HUES6 (cell line): ENCODE results near the gene TMEM41B.
"Not testable (repeated sequence)": the region's sequence is repeated elsewhere in the genome, so short reads cannot be mapped to it uniquely, and the experiment has no call there.

Experiments used
- H3K27ac ChIP-seq: 2 replicates; pipeline ENCODE4 v1.7.0; 2013; ENCODE audit warnings: low read depth, mild to moderate bottlenecking, low read length, inconsistent platforms
- H3K27me3 ChIP-seq: 2 replicates; pipeline ENCODE4 v1.6.1; 2013; ENCODE audit warnings: low read length; ENCODE audit not compliant: control insufficient read depth, insufficient read depth
- H3K36me3 ChIP-seq: 2 replicates; pipeline ENCODE4 v1.6.1; 2013; ENCODE audit warnings: low read length; ENCODE audit not compliant: control insufficient read depth, insufficient read depth
- H3K4me1 ChIP-seq: 2 replicates; pipeline ENCODE4 v1.6.1; 2013; ENCODE audit warnings: low read length; ENCODE audit not compliant: control insufficient read depth, insufficient read depth
- H3K4me3 ChIP-seq: 2 replicates; pipeline ENCODE4 v1.5.1; 2013; ENCODE audit warnings: low read depth, low read length
- H3K9ac ChIP-seq: one replicate; pipeline ENCODE4 v1.6.1; 2013; ENCODE audit warnings: mild to moderate bottlenecking, low read length
- H3K9me3 ChIP-seq: 2 replicates; pipeline ENCODE4 v1.6.1; 2013; ENCODE audit warnings: low read depth, low read length; ENCODE audit not compliant: control insufficient read depth, insufficient read depth

Gene TMEM41B

DNA sequence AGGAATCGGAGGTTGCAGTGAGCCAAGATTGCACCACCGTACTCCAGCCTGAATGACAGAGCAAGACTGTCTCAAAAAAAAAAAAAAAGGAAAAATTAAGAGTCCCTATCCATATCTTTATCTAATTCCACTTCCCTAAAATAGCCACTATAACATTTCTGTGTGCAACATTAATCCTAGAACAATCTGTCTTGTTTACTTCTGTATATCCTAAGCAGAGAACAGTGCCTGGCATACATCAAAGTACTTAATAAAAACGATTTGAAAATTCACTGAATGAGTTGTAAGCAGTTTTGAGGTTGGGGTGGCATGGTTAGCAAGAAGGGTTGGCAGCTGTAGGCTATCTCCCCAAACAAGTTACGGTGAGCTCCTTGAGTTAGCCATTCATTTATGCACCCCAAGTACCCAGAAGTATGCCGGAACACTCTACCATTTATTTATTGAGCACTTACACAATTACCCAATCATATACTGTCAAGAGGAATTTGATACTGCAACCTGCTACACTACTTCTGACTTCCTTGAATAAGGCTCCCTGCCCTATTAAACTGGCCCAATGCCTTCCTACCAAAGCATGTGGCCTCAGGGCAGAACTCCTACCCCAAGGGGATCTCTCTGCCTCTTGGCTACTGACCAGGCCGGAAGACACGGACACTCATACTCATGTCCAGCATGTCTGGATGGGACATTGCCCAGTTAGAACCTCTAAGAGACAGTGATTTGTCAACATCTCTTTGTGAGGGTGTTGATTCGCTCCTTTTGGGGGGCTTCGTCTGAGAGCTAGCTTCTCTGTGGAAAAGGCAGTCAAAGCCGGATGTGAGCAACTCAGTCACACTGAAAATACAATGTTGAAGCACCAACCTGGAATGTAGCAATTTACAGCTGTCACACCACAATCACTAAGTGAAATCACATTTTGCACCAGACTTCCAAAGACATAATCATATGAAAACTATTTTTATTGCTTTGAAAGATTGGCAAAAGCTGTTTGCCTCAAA is 16.3 kb upstream of the TMEM41B start:
- Histone ChIP-seq H3K27ac (no peak overlapping the region), H3K36me3 (no peaks in the 10 kb centered on the region), H3K9me3 (no peaks in the 10 kb centered on the region), H3K9ac (no peak overlapping the region), H3K4me3 (no peak overlapping the region), H3K4me1 (peaks cover 4% of the 10 kb centered on the region; the same call in 1 of the 2 replicates), H3K27me3 (no peaks in the 10 kb centered on the region)

DNA sequence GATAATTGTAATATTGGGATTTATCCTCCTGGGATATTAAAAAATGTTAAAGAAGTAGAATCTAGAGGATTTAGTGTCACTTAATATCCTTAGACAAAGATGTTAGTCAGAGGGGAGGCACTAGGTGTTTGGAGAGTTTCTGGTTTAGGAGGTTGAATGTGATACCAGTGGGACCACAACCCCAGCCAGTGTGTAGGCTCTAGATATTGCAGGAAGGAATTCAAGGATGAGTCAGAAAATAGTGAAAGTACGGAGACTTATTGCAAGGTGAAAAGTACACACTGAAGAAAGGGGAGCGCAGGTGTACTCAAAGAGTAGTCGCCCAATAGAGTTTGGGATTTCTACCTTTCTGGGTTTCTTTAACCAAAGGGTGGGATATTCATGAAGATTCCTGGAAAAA is 5.7 kb upstream of the TMEM41B start:
- Histone ChIP-seq H3K27me3 (no peaks in the 10 kb centered on the region), H3K4me1 (peaks cover 31% of the 10 kb centered on the region), H3K27ac (peak overlapping the region; percentile 72; the same call in 1 of the 2 replicates), H3K4me3 (no peak overlapping the region), H3K9me3 (no peaks in the 10 kb centered on the region), H3K36me3 (no peaks in the 10 kb centered on the region), H3K9ac (peak overlapping the region; percentile 47)

GRCh38 chr11:9319377-9320001 is 5.1 kb upstream of the TMEM41B start:
- Histone ChIP-seq H3K9ac (peak overlapping the region; percentile 47), H3K4me3 (0 out of 2 replicates have a peak overlapping the region, but pooled peaks have one; percentile 2), H3K4me1 (peaks cover 33% of the 10 kb centered on the region), H3K27ac (peak overlapping the region; percentile 72; the same call in 1 of the 2 replicates)
- H3K36me3 ChIP-seq, H3K27me3 ChIP-seq, H3K9me3 ChIP-seq: not testable (repeated sequence)

DNA sequence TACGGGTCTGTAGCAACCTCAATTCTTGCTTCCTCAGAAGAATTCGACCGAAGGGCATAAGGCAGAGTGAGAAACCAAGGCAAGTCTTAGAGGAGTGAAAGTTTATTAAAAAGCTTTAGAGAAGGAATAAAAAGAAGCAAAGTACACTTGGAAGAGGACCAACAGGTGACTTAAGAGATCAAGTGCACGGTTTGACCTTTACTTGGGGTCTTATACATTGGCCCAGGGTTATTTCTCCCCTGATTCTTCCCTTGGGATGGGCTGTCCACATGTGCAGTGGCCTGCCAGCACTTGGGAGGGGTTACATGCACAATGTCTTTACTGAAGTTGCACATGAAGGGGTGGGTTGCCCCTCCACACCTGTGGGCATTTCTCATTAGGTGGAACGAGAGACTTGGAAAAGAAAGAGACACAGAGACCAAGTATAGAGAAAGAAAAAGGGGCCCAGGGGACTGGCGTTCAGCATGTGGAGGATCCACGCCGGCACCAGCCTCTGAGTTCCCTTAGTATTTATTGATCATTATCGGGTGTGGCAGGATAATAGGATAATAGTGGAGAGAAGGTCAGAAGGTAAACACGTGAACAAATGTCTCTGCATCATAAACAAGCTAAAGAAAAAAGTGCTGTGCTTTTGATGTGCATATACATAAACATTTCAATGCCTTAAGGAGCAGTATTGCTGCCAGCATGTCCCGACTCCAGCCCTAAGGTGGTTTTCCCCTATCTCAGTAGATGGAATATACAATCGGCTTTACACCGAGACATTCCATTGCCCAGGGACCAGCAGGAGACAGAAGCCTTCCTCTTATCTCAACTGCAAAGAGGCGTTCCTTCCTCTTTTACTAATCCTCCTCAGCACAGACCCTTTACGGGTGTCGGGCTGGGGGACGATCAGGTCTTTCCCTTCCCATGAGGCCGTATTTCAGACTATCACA is 4.3 kb upstream of the TMEM41B start:
- Histone ChIP-seq H3K4me1 (peaks cover 33% of the 10 kb centered on the region), H3K4me3 (0 out of 2 replicates have a peak overlapping the region, but pooled peaks have one; percentile 2), H3K9ac (peak overlapping the region; percentile 47), H3K27ac (peak overlapping the region; percentile 72; the same call in 1 of the 2 replicates)
- H3K9me3 ChIP-seq, H3K36me3 ChIP-seq, H3K27me3 ChIP-seq: not testable (repeated sequence)

GRCh38 chr11:9316334-9316733 is 1.9 kb upstream of the TMEM41B start:
- H3K27ac ChIP-seq = no peak overlapping the region
- peaks cover 40% of the 10 kb centered on the region for H3K4me1 ChIP-seq
- H3K9ac ChIP-seq = no peak overlapping the region
- H3K4me3 ChIP-seq = no peak overlapping the region
- no peaks in the 10 kb centered on the region for H3K27me3 ChIP-seq
- no peaks in the 10 kb centered on the region for H3K9me3 ChIP-seq
- peaks cover 10% of the 10 kb centered on the region; the same call in 1 of the 2 replicates for H3K36me3 ChIP-seq

DNA sequence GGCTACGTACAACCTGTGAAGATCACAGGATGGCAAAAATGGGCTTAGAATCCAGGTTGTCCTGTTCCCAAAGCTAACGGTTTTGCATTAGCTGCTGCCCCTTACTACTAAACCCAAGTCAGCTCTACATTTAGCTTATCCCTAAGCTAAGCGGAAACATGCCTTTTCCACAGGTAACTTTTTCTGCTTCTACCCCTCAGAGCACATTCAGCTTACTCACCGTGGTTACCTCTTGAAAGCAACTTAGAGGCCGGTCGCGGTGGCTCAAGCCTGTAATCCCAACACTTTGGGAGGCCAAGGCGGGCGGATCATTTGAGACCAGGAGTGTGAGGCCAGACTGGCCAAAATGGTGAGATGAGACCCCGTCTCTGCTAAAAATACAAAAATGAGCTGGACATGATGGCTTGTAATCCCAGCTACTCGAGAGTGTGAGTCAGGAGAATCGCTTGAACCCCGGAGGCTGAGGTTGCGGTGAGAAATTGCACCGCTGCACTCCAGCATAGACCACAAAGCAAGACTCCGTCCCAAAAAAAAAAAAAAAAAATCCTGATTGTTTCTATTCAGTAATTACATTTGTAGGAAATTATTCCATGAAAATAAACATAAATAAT is 790 bp upstream of the TMEM41B start:
- H3K9ac ChIP-seq = peak overlapping the region; percentile 95
- no peaks in the 10 kb centered on the region for H3K9me3 ChIP-seq
- H3K27me3 ChIP-seq = no peaks in the 10 kb centered on the region
- H3K4me1 ChIP-seq = peaks cover 39% of the 10 kb centered on the region
- H3K4me3 ChIP-seq = peak overlapping the region; percentile 77
- peak overlapping the region; percentile 91 for H3K27ac ChIP-seq
- peaks cover 10% of the 10 kb centered on the region; the same call in 1 of the 2 replicates for H3K36me3 ChIP-seq

DNA sequence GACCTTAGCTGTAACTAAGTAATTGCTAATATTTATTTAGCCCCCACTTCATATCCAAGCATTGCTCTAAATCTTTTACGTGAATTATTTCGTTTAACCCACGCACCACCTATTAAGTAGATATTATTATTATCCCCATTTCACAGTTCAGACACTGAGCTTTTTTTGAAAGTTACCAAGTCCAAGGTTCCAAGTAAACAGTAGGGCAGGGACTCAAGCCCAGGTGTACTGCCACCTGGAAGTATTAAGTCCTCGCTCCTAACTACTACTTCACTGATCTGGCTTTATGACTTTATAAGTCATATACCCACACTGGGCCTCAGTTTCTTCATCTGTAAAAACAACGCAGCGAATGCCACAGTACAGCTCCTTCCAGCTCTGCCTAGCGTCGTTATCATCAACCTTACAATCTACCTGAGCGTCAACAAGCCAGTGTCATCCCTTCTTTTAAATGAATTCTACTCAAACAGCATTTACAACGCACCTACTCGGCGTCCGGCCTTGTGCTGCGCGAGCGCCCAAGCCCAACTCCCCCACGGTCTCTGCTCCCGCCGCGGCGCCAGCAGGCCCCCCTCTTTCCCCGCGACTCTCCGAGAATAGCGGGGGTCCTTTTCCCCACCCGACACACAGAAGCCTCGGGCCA is 624 bp downstream of the TMEM41B start:
- Histone ChIP-seq H3K36me3 (peaks cover 10% of the 10 kb centered on the region; the same call in 1 of the 2 replicates), H3K4me3 (peak overlapping the region; percentile 90)

GRCh38 chr11:9310485-9311090 is 3.8 kb downstream of the TMEM41B start:
- Histone ChIP-seq H3K4me3 (no peak overlapping the region), H3K9ac (no peak overlapping the region), H3K36me3 (peaks cover 14% of the 10 kb centered on the region; the same call in 1 of the 2 replicates), H3K27ac (no peak overlapping the region), H3K4me1 (peaks cover 14% of the 10 kb centered on the region), H3K9me3 (no peaks in the 10 kb centered on the region; the same call in 1 of the 2 replicates), H3K27me3 (no peaks in the 10 kb centered on the region)

More for the DNA sequence above, 624 bp downstream of the TMEM41B start:
- Histone ChIP-seq H3K9ac (peak overlapping the region; percentile 92), H3K27ac (peak overlapping the region; percentile 96), H3K9me3 (no peaks in the 10 kb centered on the region; the same call in 1 of the 2 replicates), H3K4me1 (peaks cover 26% of the 10 kb centered on the region), H3K27me3 (no peaks in the 10 kb centered on the region)

- Histone ChIP-seq H3K9ac (no peak overlapping the region), H3K4me1 (0 out of 2 replicates have a peak, but pooled peaks cover 4% of the 10 kb centered on the region), H3K27me3 (no peaks in the 10 kb centered on the region), H3K9me3 (no peaks in the 10 kb centered on the region; the same call in 1 of the 2 replicates), H3K36me3 (peaks cover 5% of the 10 kb centered on the region; the same call in 1 of the 2 replicates), H3K27ac (no peak overlapping the region), H3K4me3 (no peak overlapping the region)
These were observed 10.2 kb downstream of the TMEM41B start for GRCh38 chr11:9304178-9304577.
